ENCODE results near the gene CASP8AP2.

The CASP8AP2 gene

GRCh38 chr6:89784838-89785237 is 44.8 kb upstream of the CASP8AP2 start:
- no peaks in the 10 kb centered on the region for H3K4me1 ChIP-seq (ENCODE audit: insufficient read depth, low read length, poor library complexity, severe bottlenecking)
- H3F3A ChIP-seq (ENCODE audit: low read depth), result no peaks in the 10 kb centered on the region
- TF ChIP-seq EZH2phosphoT487 (IDR thresholded peaks at IDR 0.05; ENCODE audit: borderline replicate concordance), result no peak
- TF ChIP-seq, protein P1, sequence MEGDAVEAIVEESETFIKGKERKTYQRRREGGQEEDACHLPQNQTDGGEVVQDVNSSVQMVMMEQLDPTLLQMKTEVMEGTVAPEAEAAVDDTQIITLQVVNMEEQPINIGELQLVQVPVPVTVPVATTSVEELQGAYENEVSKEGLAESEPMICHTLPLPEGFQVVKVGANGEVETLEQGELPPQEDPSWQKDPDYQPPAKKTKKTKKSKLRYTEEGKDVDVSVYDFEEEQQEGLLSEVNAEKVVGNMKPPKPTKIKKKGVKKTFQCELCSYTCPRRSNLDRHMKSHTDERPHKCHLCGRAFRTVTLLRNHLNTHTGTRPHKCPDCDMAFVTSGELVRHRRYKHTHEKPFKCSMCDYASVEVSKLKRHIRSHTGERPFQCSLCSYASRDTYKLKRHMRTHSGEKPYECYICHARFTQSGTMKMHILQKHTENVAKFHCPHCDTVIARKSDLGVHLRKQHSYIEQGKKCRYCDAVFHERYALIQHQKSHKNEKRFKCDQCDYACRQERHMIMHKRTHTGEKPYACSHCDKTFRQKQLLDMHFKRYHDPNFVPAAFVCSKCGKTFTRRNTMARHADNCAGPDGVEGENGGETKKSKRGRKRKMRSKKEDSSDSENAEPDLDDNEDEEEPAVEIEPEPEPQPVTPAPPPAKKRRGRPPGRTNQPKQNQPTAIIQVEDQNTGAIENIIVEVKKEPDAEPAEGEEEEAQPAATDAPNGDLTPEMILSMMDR (conservative IDR thresholded peaks at IDR 0.05; ENCODE audit: low read length), result no peak
- H3K9me3 ChIP-seq (ENCODE audit: insufficient read depth, low read depth, low read length), result no peaks in the 10 kb centered on the region; the same call in 1 of the 2 replicates
- H3K36me3 ChIP-seq (ENCODE audit: insufficient read depth, low read length), result peaks cover 82% of the 10 kb centered on the region; the same call in 1 of the 2 replicates
- H3K4me3 ChIP-seq (ENCODE audit: low read length, poor library complexity, severe bottlenecking), result no peak overlapping the region
- H3K27me3 ChIP-seq (ENCODE audit: insufficient read depth, low read length, poor library complexity, severe bottlenecking), result no peaks in the 10 kb centered on the region
- no peak overlapping the region for H3K9ac ChIP-seq (ENCODE audit: low read depth, low read length, poor library complexity, severe bottlenecking)
- no peak overlapping the region for H3K4me2 ChIP-seq (ENCODE audit: low read depth, low read length, poor library complexity, severe bottlenecking)
- H4K20me1 ChIP-seq (ENCODE audit: insufficient read depth, low read length, poor library complexity, severe bottlenecking), result no peaks in the 10 kb centered on the region
- no peaks in the 10 kb centered on the region for H3K79me2 ChIP-seq (ENCODE audit: insufficient read depth, low read length)
- no peaks in the 10 kb centered on the region for H3K9me2 ChIP-seq (replicated peaks; ENCODE audit: low read depth, low read length)
- H2AFZ ChIP-seq (ENCODE audit: low read length), result no peak overlapping the region

DNA sequence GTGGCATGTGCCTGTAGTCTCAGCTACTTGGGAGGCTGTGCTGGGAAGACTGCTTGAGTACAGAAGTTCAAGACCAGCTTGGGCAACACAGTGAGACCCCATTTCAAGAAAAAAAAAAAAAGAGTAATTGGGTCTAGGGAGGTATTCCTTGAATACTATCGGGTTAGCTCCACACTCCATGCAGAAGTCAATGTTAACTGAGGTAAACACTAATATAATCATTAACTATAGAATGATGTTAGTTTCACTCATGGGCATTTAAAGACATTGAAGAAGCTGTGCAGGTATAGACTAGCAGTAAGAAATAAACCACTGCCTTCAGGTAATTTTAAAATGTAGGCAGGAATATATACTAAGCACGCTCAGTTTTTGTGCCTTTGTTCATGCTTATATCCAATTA is 42.7 kb upstream of the CASP8AP2 start:
- Histone ChIP-seq H3K9ac (ENCODE audit: low read depth, low read length, poor library complexity, severe bottlenecking) (no peak overlapping the region), H3K4me3 (ENCODE audit: low read length, poor library complexity, severe bottlenecking) (no peak overlapping the region), H3K79me2 (ENCODE audit: insufficient read depth, low read length) (no peaks in the 10 kb centered on the region), H3F3A (ENCODE audit: low read depth) (no peaks in the 10 kb centered on the region), H4K20me1 (ENCODE audit: insufficient read depth, low read length, poor library complexity, severe bottlenecking) (no peaks in the 10 kb centered on the region), H3K27me3 (ENCODE audit: insufficient read depth, low read length, poor library complexity, severe bottlenecking) (no peaks in the 10 kb centered on the region), H3K36me3 (ENCODE audit: insufficient read depth, low read length) (peaks cover 78% of the 10 kb centered on the region; the same call in 1 of the 2 replicates), H3K4me1 (ENCODE audit: insufficient read depth, low read length, poor library complexity, severe bottlenecking) (no peaks in the 10 kb centered on the region), H3K4me2 (ENCODE audit: low read depth, low read length, poor library complexity, severe bottlenecking) (no peak overlapping the region), H2AFZ (ENCODE audit: low read length) (no peak overlapping the region), H3K9me3 (ENCODE audit: insufficient read depth, low read depth, low read length) (no peaks in the 10 kb centered on the region; the same call in 1 of the 2 replicates), H3K9me2 (replicated peaks; ENCODE audit: low read depth, low read length) (no peaks in the 10 kb centered on the region)
- TF ChIP-seq EZH2phosphoT487 (IDR thresholded peaks at IDR 0.05; ENCODE audit: borderline replicate concordance), result no peak
- TF ChIP-seq, protein P1 (conservative IDR thresholded peaks at IDR 0.05; ENCODE audit: low read length), result no peak

DNA sequence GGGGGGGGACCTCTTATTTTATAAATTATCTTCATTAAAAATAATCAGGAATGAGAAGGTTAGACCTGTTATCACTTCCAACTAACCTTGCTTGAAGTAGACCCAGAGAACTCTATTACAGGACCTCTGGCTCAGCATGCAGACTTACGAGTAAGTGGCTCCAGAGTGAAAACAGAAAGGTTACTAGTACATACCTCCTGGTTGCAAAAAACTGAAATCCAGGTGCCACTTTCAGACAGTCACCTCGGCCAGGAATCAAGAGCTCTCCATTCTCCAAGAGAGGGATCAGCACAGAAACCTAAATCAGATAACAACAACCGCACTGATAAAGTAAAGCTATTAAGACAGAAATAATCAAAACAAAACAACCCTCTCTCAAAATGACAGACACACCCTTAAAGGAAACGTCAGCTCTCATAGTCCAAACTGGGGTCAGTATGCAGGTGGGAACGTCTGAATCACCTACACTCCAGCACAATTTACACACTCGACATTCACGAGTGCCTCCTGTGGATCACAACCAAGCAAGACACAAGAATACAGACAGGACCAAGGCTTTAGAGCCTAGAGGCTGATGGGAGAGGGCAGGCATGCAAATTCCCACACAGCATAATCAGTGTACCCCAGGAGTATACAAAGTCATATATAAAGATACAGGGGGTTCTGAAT is 41.9 kb upstream of the CASP8AP2 start:
- Histone ChIP-seq H3K4me2 (ENCODE audit: low read depth, low read length, poor library complexity, severe bottlenecking) (no peak overlapping the region), H3K9ac (ENCODE audit: low read depth, low read length, poor library complexity, severe bottlenecking) (no peak overlapping the region), H2AFZ (ENCODE audit: low read length) (no peak overlapping the region), H3K9me2 (replicated peaks; ENCODE audit: low read depth, low read length) (no peaks in the 10 kb centered on the region), H3F3A (ENCODE audit: low read depth) (no peaks in the 10 kb centered on the region), H4K20me1 (ENCODE audit: insufficient read depth, low read length, poor library complexity, severe bottlenecking) (no peaks in the 10 kb centered on the region), H3K27me3 (ENCODE audit: insufficient read depth, low read length, poor library complexity, severe bottlenecking) (no peaks in the 10 kb centered on the region), H3K79me2 (ENCODE audit: insufficient read depth, low read length) (no peaks in the 10 kb centered on the region), H3K4me3 (ENCODE audit: low read length, poor library complexity, severe bottlenecking) (no peak overlapping the region), H3K9me3 (ENCODE audit: insufficient read depth, low read depth, low read length) (no peaks in the 10 kb centered on the region; the same call in 1 of the 2 replicates), H3K36me3 (ENCODE audit: insufficient read depth, low read length) (peaks cover 80% of the 10 kb centered on the region; the same call in 1 of the 2 replicates), H3K4me1 (ENCODE audit: insufficient read depth, low read length, poor library complexity, severe bottlenecking) (no peaks in the 10 kb centered on the region)
- TF ChIP-seq, protein P1 (conservative IDR thresholded peaks at IDR 0.05; ENCODE audit: low read length), result no peak
- no peak for TF ChIP-seq EZH2phosphoT487 (IDR thresholded peaks at IDR 0.05; ENCODE audit: borderline replicate concordance)

Data from Loucy (cell line).